GM13977 (cell line): ENCODE data around the gene CA12.

ENCODE experiments used
- DNase-seq: peaks from one replicate; pipeline ENCODE4 v3.0.0; 2012; ENCODE audit warnings: low spot score
- in situ Hi-C: fragments of 300-500 bp; cut with MboI; formaldehyde crosslinking; loops from one replicate; pipeline ENCODE4 v1.12.0; 2022; ENCODE audit warnings: low sequenced_read_pairs, low pct_unique_long_range_greater_than_20kb, mixed read lengths, inconsistent platforms; ENCODE audit not compliant: unreplicated experiment
- TF ChIP-seq, protein P1 (sequence below): IDR thresholded peaks from 2 replicates; pipeline ENCODE4 v1.5.1; 2012; ENCODE audit warnings: mild to moderate bottlenecking, control low read depth; ENCODE audit not compliant: insufficient read depth; ENCODE audit errors: extremely low read depth, missing control alignments

CA12 gene

DNA sequence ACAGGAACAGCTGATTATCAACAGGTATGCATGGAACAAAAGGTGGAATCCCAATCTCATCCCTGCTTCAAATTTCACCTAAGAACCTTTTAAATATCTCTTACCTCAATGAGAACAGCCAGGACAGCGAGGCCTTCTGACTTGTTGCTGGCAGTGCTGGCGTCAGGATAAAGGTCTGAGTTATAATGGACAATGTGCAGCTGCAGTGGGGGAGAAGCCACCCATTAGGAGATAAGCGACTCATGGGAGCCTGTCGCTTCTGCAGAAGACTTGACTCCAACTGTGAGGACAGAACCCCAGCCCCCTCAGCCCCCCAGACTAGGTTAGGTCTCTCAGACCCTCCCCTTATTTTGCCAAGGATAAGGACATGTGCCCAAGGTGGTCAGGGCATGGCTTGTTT lies 39.7 kb downstream of the CA12 start:
- TF ChIP-seq, protein P1, sequence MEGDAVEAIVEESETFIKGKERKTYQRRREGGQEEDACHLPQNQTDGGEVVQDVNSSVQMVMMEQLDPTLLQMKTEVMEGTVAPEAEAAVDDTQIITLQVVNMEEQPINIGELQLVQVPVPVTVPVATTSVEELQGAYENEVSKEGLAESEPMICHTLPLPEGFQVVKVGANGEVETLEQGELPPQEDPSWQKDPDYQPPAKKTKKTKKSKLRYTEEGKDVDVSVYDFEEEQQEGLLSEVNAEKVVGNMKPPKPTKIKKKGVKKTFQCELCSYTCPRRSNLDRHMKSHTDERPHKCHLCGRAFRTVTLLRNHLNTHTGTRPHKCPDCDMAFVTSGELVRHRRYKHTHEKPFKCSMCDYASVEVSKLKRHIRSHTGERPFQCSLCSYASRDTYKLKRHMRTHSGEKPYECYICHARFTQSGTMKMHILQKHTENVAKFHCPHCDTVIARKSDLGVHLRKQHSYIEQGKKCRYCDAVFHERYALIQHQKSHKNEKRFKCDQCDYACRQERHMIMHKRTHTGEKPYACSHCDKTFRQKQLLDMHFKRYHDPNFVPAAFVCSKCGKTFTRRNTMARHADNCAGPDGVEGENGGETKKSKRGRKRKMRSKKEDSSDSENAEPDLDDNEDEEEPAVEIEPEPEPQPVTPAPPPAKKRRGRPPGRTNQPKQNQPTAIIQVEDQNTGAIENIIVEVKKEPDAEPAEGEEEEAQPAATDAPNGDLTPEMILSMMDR, result no peak
- no peak for DNase-seq
- in situ Hi-C loops, result no loop called here

DNA sequence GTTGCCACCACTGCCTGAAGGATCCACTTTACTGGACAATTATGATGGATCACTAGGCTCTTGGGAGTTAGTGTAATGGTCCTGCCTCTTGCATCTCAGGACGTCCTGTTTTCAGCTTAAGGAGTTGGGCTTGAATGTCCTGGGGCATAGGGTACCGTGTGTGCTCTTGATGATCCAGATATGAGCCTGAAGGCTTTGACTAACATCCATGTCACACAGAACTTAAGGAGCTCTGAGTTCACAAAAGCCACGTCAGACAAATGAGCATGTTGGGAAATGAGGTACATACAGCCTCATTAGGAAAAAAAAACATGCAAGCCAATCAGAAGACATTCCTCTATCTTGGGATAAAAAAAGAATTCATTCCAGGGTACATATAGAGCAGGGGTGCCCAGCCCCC lies 40.8 kb downstream of the CA12 start:
- TF ChIP-seq, protein P1, result no peak
- in situ Hi-C loops, result no loop called here
- DNase-seq, result no peak

DNA sequence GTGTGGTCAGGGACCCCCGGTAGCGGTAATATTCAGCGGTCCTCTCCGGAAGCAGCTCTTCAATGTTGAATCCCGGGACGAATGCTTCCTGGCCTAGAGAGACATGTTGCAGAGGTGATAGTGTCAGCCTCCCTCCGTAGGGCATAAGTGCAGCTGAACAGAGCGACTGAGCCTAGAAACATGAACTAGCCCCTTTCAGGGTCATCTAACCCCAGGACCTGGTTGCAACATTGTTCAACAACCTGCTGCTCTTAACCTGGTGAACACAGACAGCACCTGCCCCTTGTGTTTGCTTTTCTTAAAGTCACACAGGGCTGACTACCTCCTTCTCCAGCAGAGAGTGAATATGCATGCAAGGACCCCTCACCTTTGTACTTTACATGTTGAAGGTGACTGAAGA lies 41.3 kb downstream of the CA12 start:
- in situ Hi-C loops, result no loop called here
- TF ChIP-seq, protein P1, result no peak
- DNase-seq, result no peak

DNA sequence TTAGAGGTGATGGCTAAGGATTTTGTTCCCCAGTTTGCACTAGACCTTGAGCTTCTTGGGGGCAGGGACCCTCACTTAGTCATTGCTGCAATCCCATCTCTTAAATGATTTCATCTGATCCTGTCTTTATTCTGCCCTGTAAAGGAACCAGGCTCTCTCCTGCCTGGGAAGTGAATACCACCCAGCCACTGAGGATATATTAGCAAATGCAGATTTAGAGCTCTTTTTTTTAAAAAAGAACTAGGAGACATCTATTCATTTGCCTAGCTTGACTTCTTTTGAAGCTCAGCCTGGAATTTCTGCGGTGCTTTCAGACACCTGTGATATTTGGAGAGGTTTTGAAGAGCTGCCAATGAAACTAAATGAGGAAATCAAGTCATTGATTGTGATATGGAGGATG lies 41.8 kb downstream of the CA12 start:
- TF ChIP-seq, protein P1, result no peak
- in situ Hi-C loops, result no loop called here
- DNase-seq, result no peak

DNA sequence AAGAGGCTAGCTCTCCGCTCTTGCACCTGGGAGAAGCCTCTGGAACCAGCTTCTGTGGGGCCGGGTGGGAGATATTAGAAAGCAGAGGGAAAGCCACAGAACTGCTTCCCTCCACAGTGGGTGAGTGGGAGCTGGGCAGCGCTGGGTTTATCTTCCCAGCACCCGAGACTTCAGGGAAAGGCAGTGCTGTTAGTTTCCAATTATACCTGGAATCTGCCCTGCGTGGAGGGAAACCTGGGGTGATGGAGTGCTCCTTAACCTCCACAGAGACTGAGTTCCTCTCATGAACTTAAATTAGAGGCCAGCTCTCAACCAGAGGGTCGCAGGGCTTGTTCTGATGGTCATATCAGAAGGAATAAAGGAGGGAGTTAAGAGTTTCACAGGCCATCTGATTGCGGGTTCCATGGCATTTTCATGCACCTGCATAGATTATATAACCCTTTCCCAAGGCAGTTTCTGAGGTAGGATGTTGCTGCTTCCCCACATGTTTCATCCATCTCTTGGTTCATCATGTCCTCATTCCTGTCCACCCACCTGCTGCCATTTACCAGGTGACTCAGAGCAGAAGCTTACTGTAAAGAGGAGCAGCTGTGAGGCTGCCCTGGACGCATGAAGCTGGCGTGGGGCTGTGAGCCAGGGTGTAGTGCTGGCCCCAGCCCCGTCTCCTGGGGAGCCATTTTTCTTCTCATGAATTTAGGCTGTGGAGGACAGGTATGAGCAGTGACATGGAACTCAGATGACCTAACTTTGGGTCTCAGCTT lies 42.5 kb downstream of the CA12 start:
- in situ Hi-C loops, result no loop called here
- no peak for DNase-seq
- TF ChIP-seq, protein P1, result no peak

DNA sequence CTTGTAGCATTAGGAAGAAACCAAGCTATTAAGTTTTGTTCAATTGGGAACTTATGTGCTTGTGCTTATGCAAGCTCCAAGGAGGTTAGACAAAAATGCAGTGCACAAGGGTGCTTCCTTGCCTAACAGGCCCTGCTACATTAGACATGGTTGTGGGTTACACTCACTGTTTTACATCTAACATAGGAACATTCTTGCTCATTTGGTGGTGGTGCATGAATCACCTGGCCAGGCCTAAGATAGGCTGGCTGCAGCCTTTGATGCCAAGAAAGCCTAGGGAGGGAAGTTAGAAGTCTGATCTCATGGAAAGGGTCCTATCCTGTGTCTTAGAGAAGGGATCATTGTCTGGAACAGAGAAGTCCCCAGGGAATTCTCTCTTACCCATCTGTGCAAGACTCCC lies 43.5 kb downstream of the CA12 start:
- in situ Hi-C loops, result no loop called here
- DNase-seq, result no peak
- TF ChIP-seq, protein P1, result no peak
